HepG2 (cell line): ENCODE results near the gene BRCA1. TPM values are rescaled to one million over a fixed set of nuclear protein-coding genes. Genes with fewer than 3 reads are reported as not detected.
A peak's percentile ranks its signal among the peaks of the same experiment; 100 is the strongest.

Experiments used
- DNMT1 ChIP-seq: sonication (generic); formaldehyde crosslinking; IDR thresholded peaks from 2 replicates; pipeline ENCODE4 v1.5.1; 2020; ENCODE audit warnings: mild to moderate bottlenecking, missing genetic modification reagents
- IRF2 ChIP-seq: IDR thresholded peaks from 2 replicates; pipeline ENCODE4 v1.6.1; 2018; ENCODE audit warnings: missing genetic modification reagents, missing compliant biosample characterization
- PAXIP1 ChIP-seq: sonication (generic); formaldehyde crosslinking; conservative IDR thresholded peaks from 2 replicates; pipeline ENCODE4 v1.4.0; 2020; ENCODE audit warnings: mild to moderate bottlenecking, missing genetic modification reagents, moderate library complexity
- RBM39 ChIP-seq: fragments of 200-400 bp; formaldehyde crosslinking; IDR thresholded peaks from one replicate; pipeline ENCODE4 v1.6.1; 2018; ENCODE audit warnings: antibody characterized with exemption, mild to moderate bottlenecking, low read depth, low read length; ENCODE audit not compliant: poor library complexity, severe bottlenecking
- UBTF ChIP-seq: sonication (generic); formaldehyde crosslinking; IDR thresholded peaks from 2 replicates; pipeline ENCODE4 v1.4.0; 2020; ENCODE audit warnings: mild to moderate bottlenecking, missing genetic modification reagents
- YY1 ChIP-seq: IDR thresholded peaks from 2 replicates; pipeline ENCODE4 v1.6.1; 2011; ENCODE audit warnings: low read length, low read depth, moderate library complexity, mild to moderate bottlenecking; ENCODE audit not compliant: insufficient read depth, insufficient replicate concordance
- ZBTB4 ChIP-seq: sonication (generic); formaldehyde crosslinking; IDR thresholded peaks from 2 replicates; pipeline ENCODE4 v1.4.0; 2020; ENCODE audit warnings: missing genetic modification reagents, mild to moderate bottlenecking, borderline replicate concordance
- ZBTB42 ChIP-seq: sonication (generic); formaldehyde crosslinking; IDR thresholded peaks from 2 replicates; pipeline ENCODE4 v1.5.0; 2020; ENCODE audit warnings: mild to moderate bottlenecking, missing genetic modification reagents
- ZMYM3 ChIP-seq: sonication (generic); formaldehyde crosslinking; IDR thresholded peaks from 2 replicates; pipeline ENCODE4 v1.5.1; 2020; ENCODE audit warnings: mild to moderate bottlenecking, missing genetic modification reagents
- ZNF143 ChIP-seq: sonication (generic); formaldehyde crosslinking; IDR thresholded peaks from 2 replicates; pipeline ENCODE4 v1.4.0; 2020; ENCODE audit warnings: missing genetic modification reagents
- ZNF569 ChIP-seq: sonication (generic); formaldehyde crosslinking; IDR thresholded peaks from 2 replicates; pipeline ENCODE4 v1.5.0; 2020; ENCODE audit warnings: mild to moderate bottlenecking, missing genetic modification reagents, moderate library complexity, borderline replicate concordance
- ZNF781 ChIP-seq: sonication (generic); formaldehyde crosslinking; IDR thresholded peaks from 2 replicates; pipeline ENCODE4 v1.5.1; 2020; ENCODE audit warnings: borderline replicate concordance, mild to moderate bottlenecking, missing genetic modification reagents; ENCODE audit errors: not compliant biosample characterization
- ZXDC ChIP-seq: sonication (generic); formaldehyde crosslinking; IDR thresholded peaks from 2 replicates; pipeline ENCODE4 v1.5.0; 2020; ENCODE audit warnings: mild to moderate bottlenecking, missing genetic modification reagents
- polyA plus RNA-seq, 8 experiments: library from polyadenylated mRNA; depleted of rRNA in 3 of 8; stranded (reverse) in 7 of 8; unstranded in 1 of 8; fragments of >200 nt; fragmentation: Illumina TruSeq in 4 of 8; extraction: Trizol in 4 of 8; gene quantifications; 2 replicates each; pipeline versions ENCODE4 v1.2.1 to v1.2.3, GENCODE V29; 2011 to 2016; ENCODE audit warnings: low read depth in 4 of 8, missing spikeins in 1 of 8, mixed read lengths in 1 of 8; ENCODE audit not compliant: insufficient read depth in 1 of 8
- total RNA-seq, 5 experiments: library from RNA; depleted of rRNA; stranded (reverse); fragments of >200 nt; fragmentation: Illumina TruSeq; extraction: Trizol; gene quantifications; 2 replicates each; pipeline ENCODE4 v1.2.3, GENCODE V29; 2016; ENCODE audit warnings: low read depth in 1 of 5

Gene BRCA1
- total and polyA plus RNA-seq, 2 of the 13 experiments (the other 11 are each of a cell fraction or from before 2014, with no cell fraction given) = 13.3 to 37.5 TPM

GRCh38 chr17:43125967-43126910 is 1.1 kb upstream of the BRCA1 start (continued):
- TF ChIP-seq ZXDC (CRISPR knock-in tag) = 0 out of 2 replicates have a peak, but pooled peaks have one; percentile 27
- TF ChIP-seq ZNF143 (CRISPR knock-in tag) = peak; percentile 56
- 0 out of 2 replicates have a peak, but pooled peaks have one; percentile 53 for TF ChIP-seq DNMT1 (CRISPR knock-in tag)
- TF ChIP-seq ZMYM3 (CRISPR knock-in tag) = 0 out of 2 replicates have a peak, but pooled peaks have one; percentile 22
- TF ChIP-seq RBM39 = peak; percentile 53
- TF ChIP-seq UBTF = peak; percentile 47; the same call in 1 of the 2 replicates
- 0 out of 2 replicates have a peak, but pooled peaks have one; percentile 24 for TF ChIP-seq IRF2 (CRISPR knock-in tag)
- TF ChIP-seq ZBTB42 (CRISPR knock-in tag) = peak; percentile 56; the same call in 1 of the 2 replicates
- TF ChIP-seq PAXIP1 (CRISPR knock-in tag) = no peak
- TF ChIP-seq ZNF569 = no peak
- no peak for TF ChIP-seq ZBTB4 (CRISPR knock-in tag)
- peak; percentile 83 for TF ChIP-seq YY1
- TF ChIP-seq ZNF781 (CRISPR knock-in tag) = peak; percentile 42
